ENCODE results near the gene NFKBIB. TPM values are rescaled to one million over a fixed set of nuclear protein-coding genes. Genes with fewer than 3 reads are reported as not detected.
A peak's percentile ranks its signal among the peaks of the same experiment; 100 is the strongest.
"Not testable (repeated sequence)": the region's sequence is repeated elsewhere in the genome, so short reads cannot be mapped to it uniquely, and the experiment has no call there.

Gene NFKBIB
- 19.3 and 29.8 TPM in 2 replicates for total RNA-seq (2014; rRNA removed; shearing (Covaris generic))

GRCh38 chr19:38899447-38900201 lies at the start of gene NFKBIB, which contains the start of gene SIRT2:
Gene NFKBIB, plus strand, starts transcription at chr19:38899969. Its CDS starts 64 bp downstream, at chr19:38900033.
Gene SIRT2, minus strand, starts transcription at chr19:38899618. Its CDS starts 97 bp downstream, at chr19:38899521.
- Histone ChIP-seq H3K9me3 (replicated peaks) (no peaks in the 10 kb centered on the region), H3K27me3 (replicated peaks) (no peaks in the 10 kb centered on the region), H3K36me3 (peaks cover 1% of the 10 kb centered on the region), H3K27ac (peak within 1 kb of the TSS; percentile 90), H3K4me1 (replicated peaks) (peaks cover 6% of the 10 kb centered on the region; the same call in 1 of the 2 replicates), H3K4me3 (peak within 1 kb of the TSS; percentile 69)
- peak; percentile 99 to 100 for DNase-seq (ENCODE audit: low read depth in 1 of 2, low spot score in 2 of 2)

GRCh38 chr19:38850436-38850975 lies 49.3 kb upstream of the NFKBIB start:
- H3K27ac ChIP-seq: peak overlapping the region; percentile 62
- H3K9me3 ChIP-seq (replicated peaks): no peaks in the 10 kb centered on the region
- H3K36me3 ChIP-seq: peaks cover 41% of the 10 kb centered on the region
- DNase-seq (ENCODE audit: low read depth in 1 of 2, low spot score in 2 of 2): peak in 1 of 2 experiments; percentile 100
- H3K4me3 ChIP-seq: peak overlapping the region; percentile 58
- H3K27me3 ChIP-seq (replicated peaks): no peaks in the 10 kb centered on the region
- peaks cover 28% of the 10 kb centered on the region for H3K4me1 ChIP-seq (replicated peaks)

- Histone ChIP-seq H3K4me1 (replicated peaks) (peaks cover 28% of the 10 kb centered on the region), H3K4me3 (peak overlapping the region; percentile 58), H3K36me3 (peaks cover 35% of the 10 kb centered on the region), H3K9me3 (replicated peaks) (no peaks in the 10 kb centered on the region), H3K27ac (peak overlapping the region; percentile 62), H3K27me3 (replicated peaks) (no peaks in the 10 kb centered on the region)
- peak; percentile 59 to 61 for DNase-seq (ENCODE audit: low read depth in 1 of 2, low spot score in 2 of 2)
These were observed 48.7 kb upstream of the NFKBIB start for GRCh38 chr19:38850976-38851621.

GRCh38 chr19:38851622-38852230 lies 48.0 kb upstream of the NFKBIB start:
- Histone ChIP-seq H3K4me1 (replicated peaks) (peaks cover 28% of the 10 kb centered on the region), H3K4me3 (peak overlapping the region; percentile 58), H3K36me3 (peaks cover 29% of the 10 kb centered on the region), H3K27ac (peak overlapping the region; percentile 88), H3K27me3 (replicated peaks) (no peaks in the 10 kb centered on the region), H3K9me3 (replicated peaks) (no peaks in the 10 kb centered on the region)
- peak; percentile 89 to 92 for DNase-seq (ENCODE audit: low read depth in 1 of 2, low spot score in 2 of 2)

- Histone ChIP-seq H3K27me3 (replicated peaks) (no peaks in the 10 kb centered on the region), H3K4me3 (peak overlapping the region; percentile 58), H3K36me3 (peaks cover 21% of the 10 kb centered on the region), H3K27ac (peak overlapping the region; percentile 88), H3K4me1 (replicated peaks) (peaks cover 28% of the 10 kb centered on the region), H3K9me3 (replicated peaks) (no peaks in the 10 kb centered on the region)
- DNase-seq (ENCODE audit: low read depth in 1 of 2, low spot score in 2 of 2): peak; percentile 41 to 62
These were observed 47.3 kb upstream of the NFKBIB start for GRCh38 chr19:38852231-38853044.

- no peak overlapping the region for H3K4me3 ChIP-seq
- no peaks in the 10 kb centered on the region for H3K27me3 ChIP-seq (replicated peaks)
- H3K9me3 ChIP-seq (replicated peaks): no peaks in the 10 kb centered on the region
- H3K4me1 ChIP-seq (replicated peaks): peaks cover 20% of the 10 kb centered on the region
- no peak overlapping the region for H3K27ac ChIP-seq
- H3K36me3 ChIP-seq: peaks cover 14% of the 10 kb centered on the region
- no peak for DNase-seq (ENCODE audit: low read depth in 1 of 2, low spot score in 2 of 2)
These were observed 46.6 kb upstream of the NFKBIB start for GRCh38 chr19:38853214-38853613.

- H3K9me3 ChIP-seq (replicated peaks); H3K27me3 ChIP-seq (replicated peaks); DNase-seq (ENCODE audit: low read depth in 1 of 2, low spot score in 2 of 2); H3K27ac ChIP-seq; H3K36me3 ChIP-seq; H3K4me3 ChIP-seq: not testable (repeated sequence)
- peaks cover 17% of the 10 kb centered on the region for H3K4me1 ChIP-seq (replicated peaks)
These were observed 44.8 kb upstream of the NFKBIB start for GRCh38 chr19:38854961-38855360.

- not testable (repeated sequence) for H3K27ac ChIP-seq; H3K9me3 ChIP-seq (replicated peaks); H3K36me3 ChIP-seq; DNase-seq (ENCODE audit: low read depth in 1 of 2, low spot score in 2 of 2); H3K27me3 ChIP-seq (replicated peaks); H3K4me3 ChIP-seq
- peaks cover 15% of the 10 kb centered on the region for H3K4me1 ChIP-seq (replicated peaks)
These were observed 44.0 kb upstream of the NFKBIB start for GRCh38 chr19:38855751-38856150.

- no peak overlapping the region for H3K4me3 ChIP-seq
- H3K4me1 ChIP-seq (replicated peaks): peaks cover 5% of the 10 kb centered on the region
- H3K9me3 ChIP-seq (replicated peaks): no peaks in the 10 kb centered on the region
- no peak overlapping the region for H3K27ac ChIP-seq
- no peaks in the 10 kb centered on the region for H3K36me3 ChIP-seq
- DNase-seq (ENCODE audit: low read depth in 1 of 2, low spot score in 2 of 2): no peak
- no peaks in the 10 kb centered on the region for H3K27me3 ChIP-seq (replicated peaks)
These were observed 43.0 kb upstream of the NFKBIB start for GRCh38 chr19:38856813-38857212.

- H3K4me1 ChIP-seq (replicated peaks); DNase-seq (ENCODE audit: low read depth in 1 of 2, low spot score in 2 of 2); H3K9me3 ChIP-seq (replicated peaks): not testable (repeated sequence)
These were observed 40.1 kb upstream of the NFKBIB start for GRCh38 chr19:38859631-38860204.

GRCh38 chr19:38861368-38861767 lies 38.4 kb upstream of the NFKBIB start:
- no peaks in the 10 kb centered on the region for H3K36me3 ChIP-seq
- no peak overlapping the region for H3K4me3 ChIP-seq
- DNase-seq (ENCODE audit: low read depth in 1 of 2, low spot score in 2 of 2): no peak
- no peaks in the 10 kb centered on the region for H3K4me1 ChIP-seq (replicated peaks)
- no peaks in the 10 kb centered on the region for H3K27me3 ChIP-seq (replicated peaks)
- no peaks in the 10 kb centered on the region for H3K9me3 ChIP-seq (replicated peaks)
- no peak overlapping the region for H3K27ac ChIP-seq

More at GRCh38 chr19:38859631-38860204, 40.1 kb upstream of the NFKBIB start:
- H3K27ac ChIP-seq; H3K4me3 ChIP-seq; H3K27me3 ChIP-seq (replicated peaks); H3K36me3 ChIP-seq: not testable (repeated sequence)

GRCh38 chr19:38862321-38863059 lies 37.3 kb upstream of the NFKBIB start:
- no peak for DNase-seq (ENCODE audit: low read depth in 1 of 2, low spot score in 2 of 2)
- Histone ChIP-seq H3K4me1 (replicated peaks) (no peaks in the 10 kb centered on the region), H3K27ac (no peak overlapping the region), H3K4me3 (no peak overlapping the region), H3K27me3 (replicated peaks) (no peaks in the 10 kb centered on the region), H3K9me3 (replicated peaks) (no peaks in the 10 kb centered on the region), H3K36me3 (no peaks in the 10 kb centered on the region)

Measured in SJSA1 (cell line).